H1 (cell line): ENCODE data around the gene PHOSPHO2. TPM values are rescaled to one million over a fixed set of nuclear protein-coding genes. Genes with fewer than 3 reads are reported as not detected.

Source experiments
- CTCF ChIA-PET: fragments of 300-600 bp; sonication (Branson Sonifier 250); formaldehyde crosslinking; loops from one replicate; lab custom pipeline; 2021; ENCODE audit not compliant: partially characterized antibody; lab: Charles Lee
- POLR2A ChIA-PET: fragments of 300-600 bp; sonication (Branson Sonifier 250); formaldehyde crosslinking; loops from one replicate; lab custom pipeline; 2021; ENCODE audit warnings: inconsistent platforms; ENCODE audit not compliant: partially characterized antibody; lab: Charles Lee
- DNase-seq, 2 experiments: peaks; one replicate each; pipeline versions ENCODE4 v3.0.0 to v3.0.0-alpha.2; 2010 to 2022; ENCODE audit warnings: low spot score in 2 of 2, low read depth in 1 of 2, mixed read lengths in 1 of 2
- FAIRE-seq: peaks from 2 replicates; lab custom pipeline; 2011; peaks lifted over from hg19 to GRCh38; lab: Jason Lieb, UNC
- H2AFZ ChIP-seq: 2 replicates; pipeline ENCODE4 v1.8.1; 2012; ENCODE audit warnings: low read length, inconsistent platforms
- H2AK5ac ChIP-seq: 2 replicates; pipeline ENCODE4 v1.6.1; 2013; ENCODE audit warnings: low read depth, low read length
- H2BK120ac ChIP-seq: replicated peaks from 2 replicates; pipeline ENCODE3; 2013; ENCODE audit warnings: low read depth, low read length, inconsistent platforms
- H2BK12ac ChIP-seq: 2 replicates; pipeline ENCODE4 v1.6.1; 2013; ENCODE audit warnings: low read depth, low read length
- H2BK15ac ChIP-seq: 2 replicates; pipeline ENCODE4 v1.6.1; 2013; ENCODE audit warnings: low read length
- H2BK20ac ChIP-seq: 2 replicates; pipeline ENCODE4 v1.6.1; 2013; ENCODE audit warnings: low read length
- H2BK5ac ChIP-seq: 2 replicates; pipeline ENCODE4 v1.6.1; 2013; ENCODE audit warnings: low read depth, low read length
- H3K14ac ChIP-seq: 2 replicates; pipeline ENCODE4 v1.6.1; 2013; ENCODE audit warnings: inconsistent platforms; ENCODE audit not compliant: insufficient read length
- H3K18ac ChIP-seq: 2 replicates; pipeline ENCODE4 v1.6.1; 2013; ENCODE audit warnings: low read length; ENCODE audit errors: extremely low read depth
- H3K23ac ChIP-seq: 2 replicates; pipeline ENCODE4 v1.6.1; 2013; ENCODE audit warnings: inconsistent platforms; ENCODE audit not compliant: insufficient read length
- H3K23me2 ChIP-seq: 2 replicates; pipeline ENCODE4 v1.6.1; 2013; ENCODE audit warnings: low read depth, low read length
- H3K27ac ChIP-seq: 2 replicates; pipeline ENCODE4 v1.6.1; 2011; ENCODE audit warnings: low read depth, low read length, inconsistent platforms
- H3K27me3 ChIP-seq, 4 experiments: replicated peaks in 1 of 4; 1 replicate in 1 of 4; 2 replicates in 3 of 4; pipeline versions ENCODE4 v1.6.1 to v1.8.1; 2011 to 2013; ENCODE audit warnings: low read length in 3 of 4, mild to moderate bottlenecking in 3 of 4, inconsistent platforms in 2 of 4, mixed read lengths in 2 of 4, moderate library complexity in 1 of 4; ENCODE audit not compliant: control insufficient read depth in 3 of 4, insufficient read depth in 3 of 4; ENCODE audit errors: extremely low read depth in 1 of 4
- H3K36me3 ChIP-seq, 4 experiments: 2 replicates each; pipeline versions ENCODE4 v1.6.1 to v1.8.1; 2011 to 2013; ENCODE audit warnings: mild to moderate bottlenecking in 4 of 4, low read length in 3 of 4, moderate library complexity in 2 of 4, control low read depth in 1 of 4, inconsistent platforms in 1 of 4; ENCODE audit not compliant: insufficient read depth in 4 of 4, control insufficient read depth in 2 of 4
- H3K4ac ChIP-seq: replicated peaks from 2 replicates; pipeline ENCODE3; 2013; ENCODE audit warnings: low read length, low read depth, mixed read lengths, inconsistent platforms; ENCODE audit not compliant: insufficient read length
- H3K4me1 ChIP-seq, 4 experiments: replicated peaks in 1 of 4; 1 replicate in 1 of 4; 2 replicates in 3 of 4; pipeline versions ENCODE4 v1.6.1 to v1.8.1; 2011 to 2013; ENCODE audit warnings: low read length in 3 of 4, inconsistent platforms in 2 of 4, mixed read lengths in 1 of 4; ENCODE audit not compliant: insufficient read depth in 4 of 4, control insufficient read depth in 3 of 4
- H3K4me2 ChIP-seq, 2 experiments: 2 replicates each; pipeline versions ENCODE4 v1.6.1 to v1.8.1; 2011 to 2013; ENCODE audit warnings: low read depth in 2 of 2, low read length in 2 of 2, control low read depth in 1 of 2, inconsistent platforms in 1 of 2, mild to moderate bottlenecking in 1 of 2; ENCODE audit not compliant: insufficient read depth in 1 of 2
- H3K4me3 ChIP-seq, 4 experiments: fragments of 200-600, 300-600 bp in 1 of 4; sonication (generic), shearing (Covaris generic), sonication (Bioruptor Twin) in 1 of 4; 2 replicates each; pipeline versions ENCODE4 v1.5.1 to v1.8.1; 2011 to 2016; ENCODE audit warnings: low read length in 4 of 4, low read depth in 3 of 4, control low read depth in 2 of 4, inconsistent platforms in 2 of 4, mild to moderate bottlenecking in 2 of 4, mixed read lengths in 1 of 4, moderate library complexity in 1 of 4; ENCODE audit not compliant: insufficient read depth in 2 of 4; ENCODE audit errors: extremely low read depth in 1 of 4
- H3K56ac ChIP-seq: replicated peaks from 2 replicates; pipeline ENCODE3; 2013; ENCODE audit warnings: low read depth, mild to moderate bottlenecking, mixed read lengths, low read length, inconsistent platforms; ENCODE audit not compliant: insufficient read length
- H3K79me1 ChIP-seq: 2 replicates; pipeline ENCODE4 v1.6.1; 2013; ENCODE audit warnings: low read depth, low read length, control low read depth
- H3K79me2 ChIP-seq, 2 experiments: 2 replicates each; pipeline versions ENCODE4 v1.6.1 to v1.8.1; 2012 to 2013; ENCODE audit warnings: low read length in 2 of 2, mild to moderate bottlenecking in 2 of 2, inconsistent platforms in 1 of 2; ENCODE audit not compliant: insufficient read depth in 2 of 2, control insufficient read depth in 1 of 2
- H3K9ac ChIP-seq, 4 experiments: replicated peaks in 1 of 4; 1 replicate in 1 of 4; 2 replicates in 3 of 4; pipeline versions ENCODE4 v1.6.1 to v1.8.1; 2011 to 2013; ENCODE audit warnings: low read depth in 3 of 4, low read length in 3 of 4, control low read depth in 2 of 4, mild to moderate bottlenecking in 2 of 4, moderate library complexity in 2 of 4, inconsistent platforms in 1 of 4; ENCODE audit errors: extremely low read depth in 1 of 4
- H3K9me3 ChIP-seq, 2 experiments: 2 replicates each; pipeline versions ENCODE4 v1.6.1 to v1.8.1; 2012 to 2013; ENCODE audit warnings: mild to moderate bottlenecking in 2 of 2, moderate library complexity in 2 of 2, control low read depth in 1 of 2, inconsistent platforms in 1 of 2, low read depth in 1 of 2, low read length in 1 of 2, mixed read lengths in 1 of 2; ENCODE audit not compliant: insufficient read depth in 2 of 2
- H4K20me1 ChIP-seq, 2 experiments: replicated peaks in 1 of 2; 2 replicates each; pipeline versions ENCODE3 to v1.8.1; 2011 to 2013; ENCODE audit warnings: inconsistent platforms in 2 of 2, low read length in 2 of 2, mild to moderate bottlenecking in 1 of 2; ENCODE audit not compliant: insufficient read depth in 2 of 2, control insufficient read depth in 1 of 2
- H4K5ac ChIP-seq: 2 replicates; pipeline ENCODE4 v1.6.1; 2013; ENCODE audit warnings: low read length, low read depth, mixed read lengths, inconsistent platforms; ENCODE audit not compliant: insufficient read length
- H4K8ac ChIP-seq: 2 replicates; pipeline ENCODE4 v1.8.0; 2013; ENCODE audit warnings: mild to moderate bottlenecking, moderate library complexity, low read length, inconsistent platforms; ENCODE audit not compliant: insufficient read depth; ENCODE audit errors: extremely low read depth
- H4K91ac ChIP-seq: replicated peaks from 2 replicates; pipeline ENCODE3; 2013; ENCODE audit warnings: low read length, mixed read lengths, inconsistent platforms; ENCODE audit not compliant: insufficient read length
- CHD1 ChIP-seq: IDR thresholded peaks from 2 replicates; pipeline ENCODE4 v1.6.1; 2012; ENCODE audit warnings: low read depth, low read length, improper control_type of control experiment
- MAX ChIP-seq: IDR thresholded peaks from 2 replicates; pipeline ENCODE4 v1.6.1; 2012; ENCODE audit warnings: inconsistent platforms
- NANOG ChIP-seq: IDR thresholded peaks from 2 replicates; pipeline ENCODE4 v1.6.1; 2011; ENCODE audit warnings: low read length, low read depth, mild to moderate bottlenecking, inconsistent platforms; ENCODE audit not compliant: insufficient read depth, poor library complexity, severe bottlenecking
- WGBS, 2 experiments: shearing (Covaris generic) in 1 of 2; methylation state at CpG; one replicate each; pipeline versions ENCODE4 v1.1.6 to v1.1.7; 2013 to 2015; ENCODE audit warnings: low lambda C conversion rate in 2 of 2, mixed read lengths in 2 of 2, inconsistent platforms in 1 of 2, low coverage in 1 of 2, missing lambda C conversion rate in 1 of 2; ENCODE audit not compliant: insufficient replicate concordance in 2 of 2, insufficient coverage in 1 of 2, insufficient read length in 1 of 2; ENCODE audit errors: extremely low coverage in 1 of 2, missing lambda C conversion rate in 1 of 2; 5-methylcytosine and 5-hydroxymethylcytosine counted together
- polyA plus RNA-seq, 7 experiments: library from polyadenylated mRNA; depleted of rRNA in 3 of 7; stranded (reverse) in 5 of 7; unstranded in 2 of 7; fragments of >200 nt in 5 of 7; fragments of 200-250 nt in 2 of 7; gene quantifications; 1 replicate in 5 of 7; 2 replicates in 1 of 7; 4 replicates in 1 of 7; pipeline versions ENCODE4 v1.2.1 to v1.2.3, GENCODE V29; 2011 to 2013; ENCODE audit warnings: missing spikeins in 2 of 7, mixed read lengths in 2 of 7
- total RNA-seq: library from RNA; stranded (reverse); fragmentation: NEBNext Ultra II Directional; extraction: Animal tissue kit (Norgen Biotek cat#: 25700); gene quantifications from 2 replicates; pipeline ENCODE4 v1.2.1, GENCODE V29; 2021

PHOSPHO2 gene
- total and polyA plus RNA-seq, 2 of the 8 experiments (the other 6 are each of a cell fraction or from before 2014, with no cell fraction given) = 2.4 to 8.5 TPM

DNA sequence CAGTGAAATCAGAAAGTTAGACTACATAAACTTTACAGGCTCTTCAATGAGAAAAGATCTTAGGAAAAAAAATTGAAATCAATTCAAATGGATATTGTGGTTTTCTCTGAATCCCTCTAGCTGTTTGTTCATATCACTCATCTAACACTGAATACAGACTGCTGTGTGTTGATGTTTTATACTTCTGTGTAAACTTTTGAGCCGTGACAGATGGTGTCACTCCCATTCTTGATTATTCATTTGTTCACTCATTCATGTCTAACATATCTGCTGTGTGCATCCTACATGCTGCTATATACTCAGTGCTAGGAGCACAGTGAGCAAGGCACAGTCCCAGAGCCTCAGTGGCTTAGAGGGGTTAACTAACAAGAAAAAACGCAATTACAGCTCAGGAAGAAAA is 52.0 kb downstream of the PHOSPHO2 start:
- Histone ChIP-seq H4K5ac (no peak overlapping the region), H2BK12ac (no peak overlapping the region), H2AFZ (no peak overlapping the region), H4K91ac (no peak overlapping the region), H2AK5ac (no peak overlapping the region), H3K4ac (no peak overlapping the region), H3K4me1 (no peaks in the 10 kb centered on the region), H3K4me3 (no peak overlapping the region), H3K79me1 (no peaks in the 10 kb centered on the region), H3K4me2 (no peak overlapping the region), H3K23ac (no peak overlapping the region), H3K23me2 (no peaks in the 10 kb centered on the region), H4K8ac (no peak overlapping the region), H2BK15ac (no peak overlapping the region), H3K9me3 (no peaks in the 10 kb centered on the region), H4K20me1 (peaks cover 3 to 6% of the 10 kb centered on the region in 2 experiments), H3K9ac (no peak overlapping the region), H3K18ac (no peak overlapping the region), H3K14ac (no peak overlapping the region), H2BK5ac (no peak overlapping the region), H3K36me3 (peaks cover 10 to 74% (median 54%) of the 10 kb centered on the region in 4 experiments; a peak in 7 of 8 replicates), H3K27ac (no peak overlapping the region), H3K79me2 (peaks cover 0 to 7% of the 10 kb centered on the region in 2 experiments; a peak in 2 of 4 replicates), H2BK120ac (no peak overlapping the region), H2BK20ac (no peak overlapping the region), H3K56ac (no peak overlapping the region), H3K27me3 (no peaks in the 10 kb centered on the region)
- ChIA-PET CTCF (interaction anchor here (1.1 to 2.7 kb wide), 3 partner anchors 9 to 49 kb away, joined by 3 to 8 read pairs (median 6); no protein-coding TSS in a partner anchor), POLR2A (interaction anchor here (0.7 to 5.2 kb wide), 6 partner anchors 8 to 69 kb away, joined by 3 to 21 read pairs (median 4); partner anchors contain the start of genes KLHL23 and SSB)
- TF ChIP-seq MAX = no peak
- TF ChIP-seq CHD1 = no peak
- TF ChIP-seq NANOG = no peak
- no peak for DNase-seq
- no peak for FAIRE-seq
- 93% methylated on average over 2 of the region's 2 CpGs; no CpG with 5 or more reads in 1 of the 2 experiments for WGBS, 2 experiments
